ENCODE results near the gene SDHAF1. TPM values are rescaled to one million over a fixed set of nuclear protein-coding genes. Genes with fewer than 3 reads are reported as not detected.

SDHAF1 gene
- polyA plus RNA-seq, 1 of the 3 experiments (the other 2 are of a cell fraction) = 25.3 TPM

DNA sequence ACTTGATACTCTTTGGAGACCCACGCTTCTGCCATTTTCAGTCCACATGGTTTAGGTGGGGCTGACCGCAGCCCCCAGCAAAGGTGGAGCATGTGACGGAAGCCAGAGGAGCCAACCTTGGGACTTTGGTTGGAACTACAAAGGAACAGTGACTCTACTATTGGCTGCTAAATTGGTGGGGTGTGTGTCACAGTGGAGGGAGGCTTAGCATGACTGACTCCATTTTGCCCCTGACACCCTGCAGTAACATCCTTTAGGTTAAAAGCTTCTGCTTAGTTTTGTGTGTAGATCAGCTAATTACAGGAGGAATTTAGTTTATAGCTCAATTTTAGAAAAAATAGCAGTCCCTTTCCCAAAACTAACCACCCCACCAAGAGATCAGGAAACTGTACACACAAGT, 6.6 kb downstream of the SDHAF1 start:
- Histone ChIP-seq H3K9me2 (no peaks in the 10 kb centered on the region), H3K4me1 (ENCODE audit: control insufficient read depth in 1 of 2, insufficient read depth in 2 of 2, low read depth in 1 of 2, low read length in 1 of 2) (peaks cover 4 to 6% of the 10 kb centered on the region in 2 experiments; a peak in 1 of 4 replicates), H3K4me2 (no peak overlapping the region), H3K27me3 (ENCODE audit: insufficient read depth) (no peaks in the 10 kb centered on the region), H3K4me3 (ENCODE audit: low read depth in 2 of 2, low read length in 1 of 2) (no peak overlapping the region), H3K9me3 (no peaks in the 10 kb centered on the region), H3K27ac (ENCODE audit: low read depth in 2 of 2, low read length in 1 of 2) (no peak overlapping the region), H3K9ac (no peak overlapping the region), H3K79me2 (ENCODE audit: insufficient read depth) (peaks cover 31% of the 10 kb centered on the region), H3K36me3 (replicated peaks in 1 of 2; ENCODE audit: control insufficient read depth in 1 of 2, insufficient read depth in 2 of 2, low read length in 1 of 2) (peaks cover 0 to 3% of the 10 kb centered on the region in 2 experiments), H4K20me1 (ENCODE audit: insufficient read depth) (0 out of 2 replicates have a peak, but pooled peaks cover 10% of the 10 kb centered on the region), H2AFZ (ENCODE audit: low read depth) (no peak overlapping the region), H3F3A (replicated peaks; ENCODE audit: insufficient read depth) (peaks cover 12% of the 10 kb centered on the region)
- POLR2A ChIA-PET = no interaction called here
- DNase-seq = no peak
- TF ChIP-seq GATA2 (CRISPR knock-in tag; IDR thresholded peaks at IDR 0.05) = no peak
- no peak for TF ChIP-seq NFIC (IDR thresholded peaks at IDR 0.05; ENCODE audit: borderline replicate concordance)
- TF ChIP-seq TAF1 (IDR thresholded peaks at IDR 0.05; ENCODE audit: borderline replicate concordance, low read depth, low read length) = no peak
- no peak for TF ChIP-seq RXRA (IDR thresholded peaks at IDR 0.05; ENCODE audit: borderline replicate concordance, low read depth)
- no peak for TF ChIP-seq FOXM1 (IDR thresholded peaks at IDR 0.05; ENCODE audit: low read depth)
- no peak for TF ChIP-seq CHD2 (IDR thresholded peaks at IDR 0.05; ENCODE audit: low read length, partially characterized antibody)
- no peak for TF ChIP-seq MEF2A (IDR thresholded peaks at IDR 0.05; ENCODE audit: borderline replicate concordance, low read depth)
- no peak for TF ChIP-seq JUND (IDR thresholded peaks at IDR 0.05)
- TF ChIP-seq RAD21 (IDR thresholded peaks at IDR 0.05; ENCODE audit: low read length) = no peak
- no peak for TF ChIP-seq RCOR1 (IDR thresholded peaks at IDR 0.05; ENCODE audit: low read length)
- TF ChIP-seq EZH2phosphoT487 (IDR thresholded peaks at IDR 0.05; ENCODE audit: borderline replicate concordance, low read depth) = no peak
- CTCF ChIA-PET = no interaction called here
- 93% methylated on average over 3 of the region's 3 CpGs for WGBS (ENCODE audit: low lambda C conversion rate)

DNA sequence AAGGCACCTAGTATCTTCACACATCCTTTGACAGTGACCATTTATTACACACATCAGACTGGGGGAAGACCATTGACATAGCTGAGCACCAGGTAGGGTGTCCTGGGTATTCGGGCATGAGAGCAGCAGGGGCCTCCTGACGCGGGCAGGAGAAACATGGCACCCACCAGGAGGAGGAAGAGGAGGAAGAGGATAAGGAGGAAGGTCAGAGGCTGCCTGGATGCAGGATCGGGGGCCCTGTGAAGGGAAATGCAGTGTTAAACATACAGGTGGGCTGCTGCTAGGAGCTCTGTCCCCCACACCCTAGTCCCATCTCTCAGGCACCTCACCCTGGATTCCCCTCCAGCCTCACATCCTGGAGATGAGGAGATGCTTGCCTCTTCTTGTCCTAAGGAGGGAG, 8.3 kb downstream of the SDHAF1 start:
- Histone ChIP-seq H3K27me3 (ENCODE audit: insufficient read depth) (no peaks in the 10 kb centered on the region), H3K4me1 (ENCODE audit: control insufficient read depth in 1 of 2, insufficient read depth in 2 of 2, low read depth in 1 of 2, low read length in 1 of 2) (peaks cover 0 to 3% of the 10 kb centered on the region in 2 experiments; a peak in 1 of 4 replicates), H3K9me3 (no peaks in the 10 kb centered on the region), H3K36me3 (replicated peaks in 1 of 2; ENCODE audit: control insufficient read depth in 1 of 2, insufficient read depth in 2 of 2, low read length in 1 of 2) (no peaks in the 10 kb centered on the region), H3K79me2 (ENCODE audit: insufficient read depth) (peaks cover 20% of the 10 kb centered on the region; the same call in 1 of the 2 replicates), H3F3A (replicated peaks; ENCODE audit: insufficient read depth) (peaks cover 12% of the 10 kb centered on the region), H3K4me3 (ENCODE audit: low read depth in 2 of 2, low read length in 1 of 2) (no peak overlapping the region), H2AFZ (ENCODE audit: low read depth) (no peak overlapping the region), H3K9ac (no peak overlapping the region), H3K27ac (ENCODE audit: low read depth in 2 of 2, low read length in 1 of 2) (no peak overlapping the region), H3K4me2 (no peak overlapping the region), H3K9me2 (no peaks in the 10 kb centered on the region), H4K20me1 (ENCODE audit: insufficient read depth) (0 out of 2 replicates have a peak, but pooled peaks cover 10% of the 10 kb centered on the region)
- ChIA-PET POLR2A (no interaction called here), CTCF (interaction anchor here (1.2 kb wide), 1 partner anchor 121 kb away, joined by 3 read pairs; no protein-coding TSS in a partner anchor)
- WGBS (ENCODE audit: low lambda C conversion rate) = 100% methylated on average over 4 of the region's 4 CpGs
- no peak for DNase-seq
- TF ChIP-seq POLR2AphosphoS5 (IDR thresholded peaks at IDR 0.05; ENCODE audit: low read depth, low read length) (no peak), JUND (IDR thresholded peaks at IDR 0.05) (no peak), GATA2 (CRISPR knock-in tag; IDR thresholded peaks at IDR 0.05) (no peak), RXRA (IDR thresholded peaks at IDR 0.05; ENCODE audit: borderline replicate concordance, low read depth) (no peak), ELF1 (IDR thresholded peaks at IDR 0.05) (no peak), TCF12 (IDR thresholded peaks at IDR 0.05) (no peak), TEAD4 (IDR thresholded peaks at IDR 0.05; ENCODE audit: borderline replicate concordance, insufficient read depth) (no peak), EZH2phosphoT487 (IDR thresholded peaks at IDR 0.05; ENCODE audit: borderline replicate concordance, low read depth) (no peak), RAD21 (IDR thresholded peaks at IDR 0.05; ENCODE audit: low read length) (no peak), CHD2 (IDR thresholded peaks at IDR 0.05; ENCODE audit: low read length, partially characterized antibody) (no peak), MXI1 (IDR thresholded peaks at IDR 0.05; ENCODE audit: low read depth, low read length) (no peak), EP300 (IDR thresholded peaks at IDR 0.05; ENCODE audit: borderline replicate concordance in 1 of 2, low read depth in 1 of 2, low read length in 1 of 2) (no peak)
- TF ChIP-seq, protein P1, sequence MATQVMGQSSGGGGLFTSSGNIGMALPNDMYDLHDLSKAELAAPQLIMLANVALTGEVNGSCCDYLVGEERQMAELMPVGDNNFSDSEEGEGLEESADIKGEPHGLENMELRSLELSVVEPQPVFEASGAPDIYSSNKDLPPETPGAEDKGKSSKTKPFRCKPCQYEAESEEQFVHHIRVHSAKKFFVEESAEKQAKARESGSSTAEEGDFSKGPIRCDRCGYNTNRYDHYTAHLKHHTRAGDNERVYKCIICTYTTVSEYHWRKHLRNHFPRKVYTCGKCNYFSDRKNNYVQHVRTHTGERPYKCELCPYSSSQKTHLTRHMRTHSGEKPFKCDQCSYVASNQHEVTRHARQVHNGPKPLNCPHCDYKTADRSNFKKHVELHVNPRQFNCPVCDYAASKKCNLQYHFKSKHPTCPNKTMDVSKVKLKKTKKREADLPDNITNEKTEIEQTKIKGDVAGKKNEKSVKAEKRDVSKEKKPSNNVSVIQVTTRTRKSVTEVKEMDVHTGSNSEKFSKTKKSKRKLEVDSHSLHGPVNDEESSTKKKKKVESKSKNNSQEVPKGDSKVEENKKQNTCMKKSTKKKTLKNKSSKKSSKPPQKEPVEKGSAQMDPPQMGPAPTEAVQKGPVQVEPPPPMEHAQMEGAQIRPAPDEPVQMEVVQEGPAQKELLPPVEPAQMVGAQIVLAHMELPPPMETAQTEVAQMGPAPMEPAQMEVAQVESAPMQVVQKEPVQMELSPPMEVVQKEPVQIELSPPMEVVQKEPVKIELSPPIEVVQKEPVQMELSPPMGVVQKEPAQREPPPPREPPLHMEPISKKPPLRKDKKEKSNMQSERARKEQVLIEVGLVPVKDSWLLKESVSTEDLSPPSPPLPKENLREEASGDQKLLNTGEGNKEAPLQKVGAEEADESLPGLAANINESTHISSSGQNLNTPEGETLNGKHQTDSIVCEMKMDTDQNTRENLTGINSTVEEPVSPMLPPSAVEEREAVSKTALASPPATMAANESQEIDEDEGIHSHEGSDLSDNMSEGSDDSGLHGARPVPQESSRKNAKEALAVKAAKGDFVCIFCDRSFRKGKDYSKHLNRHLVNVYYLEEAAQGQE (IDR thresholded peaks at IDR 0.05; ENCODE audit: low read depth, low read length) = no peak
- TF ChIP-seq, protein P2, sequence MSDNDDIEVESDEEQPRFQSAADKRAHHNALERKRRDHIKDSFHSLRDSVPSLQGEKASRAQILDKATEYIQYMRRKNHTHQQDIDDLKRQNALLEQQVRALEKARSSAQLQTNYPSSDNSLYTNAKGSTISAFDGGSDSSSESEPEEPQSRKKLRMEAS (IDR thresholded peaks at IDR 0.05; ENCODE audit: low read depth) = no peak
- TF ChIP-seq, protein P3, sequence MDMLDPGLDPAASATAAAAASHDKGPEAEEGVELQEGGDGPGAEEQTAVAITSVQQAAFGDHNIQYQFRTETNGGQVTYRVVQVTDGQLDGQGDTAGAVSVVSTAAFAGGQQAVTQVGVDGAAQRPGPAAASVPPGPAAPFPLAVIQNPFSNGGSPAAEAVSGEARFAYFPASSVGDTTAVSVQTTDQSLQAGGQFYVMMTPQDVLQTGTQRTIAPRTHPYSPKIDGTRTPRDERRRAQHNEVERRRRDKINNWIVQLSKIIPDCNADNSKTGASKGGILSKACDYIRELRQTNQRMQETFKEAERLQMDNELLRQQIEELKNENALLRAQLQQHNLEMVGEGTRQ (IDR thresholded peaks at IDR 0.05; ENCODE audit: borderline replicate concordance, low read depth, low read length) = no peak
- TF ChIP-seq, protein P4, sequence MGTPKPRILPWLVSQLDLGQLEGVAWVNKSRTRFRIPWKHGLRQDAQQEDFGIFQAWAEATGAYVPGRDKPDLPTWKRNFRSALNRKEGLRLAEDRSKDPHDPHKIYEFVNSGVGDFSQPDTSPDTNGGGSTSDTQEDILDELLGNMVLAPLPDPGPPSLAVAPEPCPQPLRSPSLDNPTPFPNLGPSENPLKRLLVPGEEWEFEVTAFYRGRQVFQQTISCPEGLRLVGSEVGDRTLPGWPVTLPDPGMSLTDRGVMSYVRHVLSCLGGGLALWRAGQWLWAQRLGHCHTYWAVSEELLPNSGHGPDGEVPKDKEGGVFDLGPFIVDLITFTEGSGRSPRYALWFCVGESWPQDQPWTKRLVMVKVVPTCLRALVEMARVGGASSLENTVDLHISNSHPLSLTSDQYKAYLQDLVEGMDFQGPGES (IDR thresholded peaks at IDR 0.05; ENCODE audit: low read depth, low read length) = no peak
- TF ChIP-seq, protein P5, sequence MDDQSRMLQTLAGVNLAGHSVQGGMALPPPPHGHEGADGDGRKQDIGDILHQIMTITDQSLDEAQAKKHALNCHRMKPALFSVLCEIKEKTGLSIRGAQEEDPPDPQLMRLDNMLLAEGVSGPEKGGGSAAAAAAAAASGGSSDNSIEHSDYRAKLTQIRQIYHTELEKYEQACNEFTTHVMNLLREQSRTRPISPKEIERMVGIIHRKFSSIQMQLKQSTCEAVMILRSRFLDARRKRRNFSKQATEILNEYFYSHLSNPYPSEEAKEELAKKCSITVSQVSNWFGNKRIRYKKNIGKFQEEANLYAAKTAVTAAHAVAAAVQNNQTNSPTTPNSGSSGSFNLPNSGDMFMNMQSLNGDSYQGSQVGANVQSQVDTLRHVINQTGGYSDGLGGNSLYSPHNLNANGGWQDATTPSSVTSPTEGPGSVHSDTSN (IDR thresholded peaks at IDR 0.05) = no peak
